Measurements from ENCODE around the gene MFN1.

The MFN1 gene

GRCh38 chr3:179348325-179349013 is 960 bp downstream of the MFN1 start:
- no peak for DNase-seq (ENCODE audit: low read depth)
- peak overlapping the region; percentile 87 for H3K4me3 ChIP-seq (replicated peaks; ENCODE audit: low read depth, low read length)
- TF ChIP-seq CTCF (IDR thresholded peaks at IDR 0.05; ENCODE audit: low read length, missing control alignments): no peak

- no peak for DNase-seq (ENCODE audit: low read depth)
- TF ChIP-seq CTCF (IDR thresholded peaks at IDR 0.05; ENCODE audit: low read length, missing control alignments): no peak
- no peak overlapping the region for H3K4me3 ChIP-seq (replicated peaks; ENCODE audit: low read depth, low read length)
Observed at GRCh38 chr3:179355996-179356395, 8.5 kb downstream of the MFN1 start.

- no peak for DNase-seq (ENCODE audit: low read depth)
- TF ChIP-seq CTCF (IDR thresholded peaks at IDR 0.05; ENCODE audit: low read length, missing control alignments): no peak
Observed at GRCh38 chr3:179363332-179363731, 15.8 kb downstream of the MFN1 start.

GRCh38 chr3:179369621-179370020 is 22.1 kb downstream of the MFN1 start:
- DNase-seq (ENCODE audit: low read depth): no peak
- no peak for TF ChIP-seq CTCF (IDR thresholded peaks at IDR 0.05; ENCODE audit: low read length, missing control alignments)

More at GRCh38 chr3:179363332-179363731, 15.8 kb downstream of the MFN1 start:
- H3K4me3 ChIP-seq (replicated peaks; ENCODE audit: low read depth, low read length): no peak overlapping the region

GRCh38 chr3:179373938-179374337 is 26.4 kb downstream of the MFN1 start:
- no peak overlapping the region for H3K4me3 ChIP-seq (replicated peaks; ENCODE audit: low read depth, low read length)
- no peak for TF ChIP-seq CTCF (IDR thresholded peaks at IDR 0.05; ENCODE audit: low read length, missing control alignments)
- no peak for DNase-seq (ENCODE audit: low read depth)

More at GRCh38 chr3:179369621-179370020, 22.1 kb downstream of the MFN1 start:
- no peak overlapping the region for H3K4me3 ChIP-seq (replicated peaks; ENCODE audit: low read depth, low read length)

GRCh38 chr3:179375091-179375999 is 27.8 kb downstream of the MFN1 start:
- H3K4me3 ChIP-seq (replicated peaks; ENCODE audit: low read depth, low read length): no peak overlapping the region
- no peak for TF ChIP-seq CTCF (IDR thresholded peaks at IDR 0.05; ENCODE audit: low read length, missing control alignments)
- no peak for DNase-seq (ENCODE audit: low read depth)

All from fibroblast of pulmonary artery (primary cell).